Right kidney (tissue), 1 donor: ENCODE data around the gene GADD45A.
A peak's percentile ranks its signal among the peaks of the same experiment; 100 is the strongest.
"Not testable (repeated sequence)": the region's sequence is repeated elsewhere in the genome, so short reads cannot be mapped to it uniquely, and the experiment has no call there.

ENCODE experiments used
- DNase-seq: peaks from one replicate; pipeline ENCODE4 v3.0.0-alpha.2; 2016

GADD45A gene

GRCh38 chr1:67665307-67665706, 19.7 kb upstream of the GADD45A start:
- not testable (repeated sequence) for DNase-seq

GRCh38 chr1:67666636-67667035, 18.4 kb upstream of the GADD45A start:
- DNase-seq, result no peak

- DNase-seq, result no peak
These were observed 16.3 kb upstream of the GADD45A start for GRCh38 chr1:67668660-67669059.

GRCh38 chr1:67672260-67672803, 12.7 kb upstream of the GADD45A start:
- no peak for DNase-seq

GRCh38 chr1:67673468-67674201, 11.4 kb upstream of the GADD45A start:
- no peak for DNase-seq

GRCh38 chr1:67674260-67675011, 10.6 kb upstream of the GADD45A start:
- peak; percentile 57 for DNase-seq

- no peak for DNase-seq
These were observed 9.2 kb upstream of the GADD45A start for GRCh38 chr1:67675800-67676199.

GRCh38 chr1:67676287-67676686, 8.7 kb upstream of the GADD45A start:
- DNase-seq, result no peak

GRCh38 chr1:67676946-67677345, 8.1 kb upstream of the GADD45A start:
- DNase-seq, result no peak

- no peak for DNase-seq
These were observed 7.6 kb upstream of the GADD45A start for GRCh38 chr1:67677408-67677807.

GRCh38 chr1:67677930-67678329, 7.1 kb upstream of the GADD45A start:
- peak; percentile 25 for DNase-seq

- no peak for DNase-seq
These were observed 5.3 kb upstream of the GADD45A start for GRCh38 chr1:67679691-67680090.

- no peak for DNase-seq
These were observed 4.5 kb upstream of the GADD45A start for GRCh38 chr1:67680486-67680885.

- no peak for DNase-seq
These were observed 2.3 kb upstream of the GADD45A start for GRCh38 chr1:67682659-67683197.

GRCh38 chr1:67683316-67683715, 1.7 kb upstream of the GADD45A start:
- no peak for DNase-seq

GRCh38 chr1:67683766-67684525, 1.1 kb upstream of the GADD45A start:
- DNase-seq, result no peak

GRCh38 chr1:67684526-67685066, 405 bp upstream of the GADD45A start:
- DNase-seq, result peak; percentile 68

- no peak for DNase-seq
These were observed 711 bp downstream of the GADD45A start for GRCh38 chr1:67685558-67686266.

GRCh38 chr1:67686267-67687197, 1.5 kb downstream of the GADD45A start:
- peak; percentile 81 for DNase-seq

- no peak for DNase-seq
These were observed 2.2 kb downstream of the GADD45A start for GRCh38 chr1:67687198-67687545.

GRCh38 chr1:67687649-67688048, 2.6 kb downstream of the GADD45A start:
- DNase-seq, result no peak
